SK-MEL-5 (cell line): Measurements from ENCODE around the gene SLC26A8. TPM values are rescaled to one million over a fixed set of nuclear protein-coding genes. Genes with fewer than 3 reads are reported as not detected.
"Not testable (repeated sequence)": the region's sequence is repeated elsewhere in the genome, so short reads cannot be mapped to it uniquely, and the experiment has no call there.

Source experiments
- DNase-seq: peaks from one replicate; pipeline ENCODE4 v3.0.0-alpha.2; 2016; ENCODE audit warnings: low read depth, low spot score
- in situ Hi-C: cut with HindIII; loops from 2 replicates; pipeline ENCODE4 v1.10.0; 2016; ENCODE audit warnings: low sequenced_read_pairs, high pct_unique_total_duplicates, low pct_unique_long_range_greater_than_20kb
- total RNA-seq: library from RNA; depleted of rRNA; stranded (reverse); fragments of >200 nt; shearing (Covaris generic); gene quantifications from 2 replicates; pipeline ENCODE4 v1.2.3, GENCODE V29; 2014

SLC26A8 gene
- total RNA-seq, 1 experiment from 2014 or later, result not detected

DNA sequence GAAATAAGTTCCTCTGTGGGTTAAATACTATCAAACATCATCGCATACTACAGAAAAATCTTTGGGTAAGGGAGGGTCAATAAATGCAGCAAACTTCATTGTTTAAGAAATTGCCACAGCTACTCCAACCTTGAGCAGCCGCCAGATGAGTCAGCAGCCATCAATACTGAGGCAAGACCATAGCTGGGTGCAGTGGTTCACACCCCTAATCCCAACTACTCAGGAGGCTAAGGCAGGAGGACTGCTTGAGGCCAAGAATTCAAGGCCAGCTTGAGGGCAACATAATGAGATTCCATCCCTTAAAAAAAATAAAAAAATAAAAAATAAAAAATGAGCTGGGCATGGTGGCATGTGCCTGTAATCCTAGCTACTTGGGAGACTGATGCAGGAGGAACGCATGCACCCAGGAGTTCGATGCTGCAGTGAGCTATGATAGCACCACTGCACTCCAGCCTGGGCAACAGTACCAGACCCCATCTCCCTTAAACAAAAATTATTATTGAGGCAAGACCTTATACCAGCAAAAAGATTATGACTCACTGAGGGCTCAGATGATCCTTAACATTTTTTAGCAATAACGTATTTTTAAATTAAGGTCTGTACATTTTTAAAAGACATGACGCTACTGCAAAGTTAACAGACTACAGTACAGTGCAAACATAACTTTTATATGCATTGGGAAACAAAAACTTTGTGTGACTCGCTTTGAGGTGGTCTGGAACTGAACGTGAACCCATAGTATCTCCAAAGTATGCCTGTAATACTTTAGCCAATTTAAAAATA is 112.4 kb downstream of the SLC26A8 start:
- no peak for DNase-seq
- in situ Hi-C loops, result no loop called here

- DNase-seq, in situ Hi-C loops: not testable (repeated sequence)
These were observed 114.9 kb downstream of the SLC26A8 start for GRCh38 chr6:35909571-35909970.

DNA sequence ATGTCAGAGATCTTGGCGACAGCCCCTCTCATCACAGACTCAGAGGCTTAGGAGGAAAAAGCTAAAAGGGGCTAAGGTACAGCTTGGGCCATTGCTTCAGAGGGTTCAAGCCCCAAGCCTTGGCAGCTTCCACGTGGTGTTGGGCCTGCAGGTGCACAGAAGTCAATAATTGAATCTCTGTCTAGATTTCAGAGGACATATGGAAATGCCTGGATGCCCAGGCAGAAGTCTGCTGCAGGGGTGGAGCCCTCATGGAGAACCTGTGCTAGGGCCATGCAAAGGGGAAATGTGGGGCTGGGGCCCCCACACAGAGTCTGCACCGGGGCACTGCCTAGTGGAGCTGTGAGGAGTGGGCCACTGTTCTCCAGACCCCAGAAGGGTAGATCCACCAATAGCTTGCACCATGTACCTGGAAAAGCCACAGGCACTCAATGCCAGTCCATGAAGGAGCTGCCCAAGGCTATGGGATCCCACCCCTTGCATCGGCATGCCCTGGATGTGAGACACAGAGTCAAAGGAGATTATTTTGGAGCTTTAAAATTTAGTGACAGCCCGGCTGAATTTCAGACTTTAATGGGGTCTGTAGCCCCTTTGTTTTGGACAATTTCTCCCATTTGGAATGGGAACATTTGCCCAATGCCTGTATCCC is 115.6 kb downstream of the SLC26A8 start:
- in situ Hi-C loops, DNase-seq: not testable (repeated sequence)

GRCh38 chr6:35907750-35908149 is 116.7 kb downstream of the SLC26A8 start:
- in situ Hi-C loops, result no loop called here

GRCh38 chr6:35906499-35906846 is 118.0 kb downstream of the SLC26A8 start:
- DNase-seq, result no peak
- in situ Hi-C loops, result no loop called here

More at GRCh38 chr6:35907750-35908149, 116.7 kb downstream of the SLC26A8 start:
- no peak for DNase-seq

GRCh38 chr6:35905841-35906498 is 118.5 kb downstream of the SLC26A8 start:
- no peak for DNase-seq
- in situ Hi-C loops, result no loop called here

DNA sequence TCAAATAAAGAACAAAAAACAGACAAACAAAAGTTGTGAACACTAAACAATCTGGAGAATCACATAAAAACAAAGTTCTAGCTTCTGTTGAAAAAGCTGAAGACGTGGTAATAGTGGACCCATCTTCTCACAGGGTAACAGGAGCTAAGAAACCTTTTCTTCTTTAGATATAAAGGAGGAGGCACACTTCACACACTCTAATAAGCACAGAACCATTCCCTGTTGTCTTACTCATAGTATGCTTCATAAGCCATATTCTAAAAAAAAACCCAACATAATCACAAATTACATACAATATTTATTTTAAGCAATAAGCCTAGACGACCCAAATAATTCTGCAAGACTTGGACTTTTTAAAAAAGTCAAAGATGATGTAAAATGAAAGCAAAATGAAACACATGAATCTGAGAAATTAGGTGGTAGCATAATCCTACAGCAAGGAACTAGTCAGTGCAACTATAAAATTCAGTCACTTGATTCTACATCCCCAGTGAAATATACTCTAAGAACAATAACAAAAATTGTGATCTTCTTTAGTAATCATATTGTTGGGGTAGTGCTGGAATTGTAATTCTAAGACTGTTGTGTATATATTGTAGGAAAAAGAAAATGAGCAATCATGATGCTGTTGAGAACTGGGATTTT is 119.2 kb downstream of the SLC26A8 start:
- in situ Hi-C loops, result no loop called here
- DNase-seq, result no peak

DNA sequence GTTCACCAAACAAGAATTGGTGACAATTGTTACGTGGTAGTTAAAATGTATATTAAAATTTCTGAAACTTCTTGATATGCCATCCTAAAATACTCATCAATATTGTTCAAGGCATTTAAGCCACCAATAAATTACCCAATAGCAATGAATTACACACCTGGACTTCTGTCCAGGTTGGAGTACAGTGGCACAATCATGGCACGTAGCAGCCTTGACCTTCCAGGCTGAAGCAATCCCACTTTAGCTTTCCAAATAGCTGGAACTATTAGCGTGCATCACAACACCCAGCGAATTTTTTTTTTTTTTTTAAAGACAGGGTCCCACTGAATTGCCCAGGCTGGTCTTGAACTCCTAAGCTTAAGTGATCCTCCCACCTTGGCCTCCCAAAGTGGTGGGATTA is 120.8 kb downstream of the SLC26A8 start:
- in situ Hi-C loops, result no loop called here
- DNase-seq, result no peak

DNA sequence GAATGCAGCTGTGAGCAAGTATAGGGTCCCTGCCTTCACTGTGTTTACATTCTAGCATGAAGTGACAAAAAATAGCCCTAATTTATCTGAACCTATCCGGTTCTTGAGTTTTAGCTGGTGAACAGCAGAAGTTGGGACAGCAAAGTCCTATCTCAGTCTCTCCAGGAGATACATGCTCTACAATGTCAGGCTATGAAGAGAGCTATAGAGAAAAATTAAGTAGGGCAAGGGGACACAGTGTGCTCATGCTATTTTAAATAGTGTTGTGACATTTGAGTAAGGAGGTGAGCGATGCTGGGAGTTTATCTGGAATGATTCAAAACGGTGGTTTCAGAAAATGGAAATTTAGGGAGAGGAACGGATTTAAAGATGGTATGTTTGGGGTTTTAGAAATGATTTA is 124.0 kb downstream of the SLC26A8 start:
- in situ Hi-C loops, result no loop called here
- DNase-seq, result no peak

DNA sequence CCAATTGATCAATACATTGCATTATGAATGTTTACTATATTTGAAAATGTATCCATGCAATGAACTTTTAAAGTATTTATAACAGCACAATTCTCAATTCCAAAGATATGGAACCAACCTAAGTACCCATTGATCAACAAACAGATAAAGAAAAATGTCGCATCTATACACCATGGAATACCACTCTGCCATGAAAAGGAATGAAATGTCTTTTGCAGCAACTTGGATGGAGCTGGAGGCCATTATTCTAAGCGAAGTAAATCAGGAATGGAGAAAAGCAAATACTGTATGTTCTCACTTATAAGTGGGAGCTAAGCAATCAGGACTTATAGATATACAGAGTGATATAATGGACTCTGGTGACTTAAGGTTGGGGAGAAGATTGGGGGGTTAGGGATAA is 126.4 kb downstream of the SLC26A8 start:
- no peak for DNase-seq
- in situ Hi-C loops, result no loop called here

- in situ Hi-C loops, result no loop called here
- no peak for DNase-seq
These were observed 127.0 kb downstream of the SLC26A8 start for GRCh38 chr6:35897486-35897885.

GRCh38 chr6:35897036-35897435 is 127.4 kb downstream of the SLC26A8 start:
- no peak for DNase-seq
- in situ Hi-C loops, result no loop called here

- in situ Hi-C loops, result no loop called here
These were observed 128.2 kb downstream of the SLC26A8 start for GRCh38 chr6:35896228-35896627.

DNA sequence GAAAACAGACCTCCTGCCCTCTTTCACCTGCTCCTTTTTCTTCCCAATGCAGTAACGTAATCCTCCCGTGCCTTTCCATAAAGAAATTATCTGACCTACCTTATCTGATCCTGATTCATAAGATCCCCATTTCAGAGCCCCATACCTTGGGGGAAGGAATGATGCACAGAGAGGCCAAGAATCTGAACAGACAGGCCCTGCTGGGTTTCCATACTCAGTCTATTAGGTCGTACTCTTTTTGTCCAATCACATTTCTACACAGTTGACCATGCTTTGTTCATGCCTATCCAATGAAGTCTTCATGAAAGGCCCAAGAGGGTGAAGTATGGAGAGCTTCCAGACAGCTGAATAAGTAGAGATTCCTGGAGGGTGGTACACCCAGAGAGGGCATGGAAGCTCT is 128.9 kb downstream of the SLC26A8 start:
- in situ Hi-C loops, result no loop called here
- no peak for DNase-seq

More at GRCh38 chr6:35896228-35896627, 128.2 kb downstream of the SLC26A8 start:
- DNase-seq, result no peak

- DNase-seq, result no peak
- in situ Hi-C loops, result no loop called here
These were observed 129.7 kb downstream of the SLC26A8 start for GRCh38 chr6:35894776-35895175.
